H1 (cell line): ENCODE results near the gene CHMP4B. TPM values are rescaled to one million over a fixed set of nuclear protein-coding genes. Genes with fewer than 3 reads are reported as not detected.

ENCODE experiments used
- CTBP2 ChIP-seq: IDR thresholded peaks from 2 replicates; pipeline ENCODE4 v1.7.0; 2011; ENCODE audit warnings: borderline replicate concordance, mild to moderate bottlenecking, moderate library complexity, mixed read lengths, low read length; ENCODE audit not compliant: insufficient read depth, insufficient read length
- KDM4A ChIP-seq: IDR thresholded peaks from one replicate; pipeline ENCODE4 v1.7.1; 2012; ENCODE audit warnings: low read depth, mild to moderate bottlenecking, moderate library complexity, low read length, inconsistent platforms; ENCODE audit not compliant: severe bottlenecking
- MAX ChIP-seq: IDR thresholded peaks from 2 replicates; pipeline ENCODE4 v1.6.1; 2012; ENCODE audit warnings: inconsistent platforms
- polyA plus RNA-seq, 7 experiments: library from polyadenylated mRNA; depleted of rRNA in 3 of 7; stranded (reverse) in 5 of 7; unstranded in 2 of 7; fragments of >200 nt in 5 of 7; fragments of 200-250 nt in 2 of 7; gene quantifications; 1 replicate in 5 of 7; 2 replicates in 1 of 7; 4 replicates in 1 of 7; pipeline versions ENCODE4 v1.2.1 to v1.2.3, GENCODE V29; 2011 to 2013; ENCODE audit warnings: missing spikeins in 2 of 7, mixed read lengths in 2 of 7
- total RNA-seq: library from RNA; stranded (reverse); fragmentation: NEBNext Ultra II Directional; extraction: Animal tissue kit (Norgen Biotek cat#: 25700); gene quantifications from 2 replicates; pipeline ENCODE4 v1.2.1, GENCODE V29; 2021

Gene CHMP4B
- total and polyA plus RNA-seq, 2 of the 8 experiments (the other 6 are each of a cell fraction or from before 2014, with no cell fraction given), result 38.6 to 66.3 TPM

GRCh38 chr20:33833333-33833732, 22.2 kb downstream of the CHMP4B start (continued):
- no peak for TF ChIP-seq CTBP2
- no peak for TF ChIP-seq MAX
- no peak for TF ChIP-seq KDM4A
